ENCODE results near the gene LAMA2.

The LAMA2 gene

DNA sequence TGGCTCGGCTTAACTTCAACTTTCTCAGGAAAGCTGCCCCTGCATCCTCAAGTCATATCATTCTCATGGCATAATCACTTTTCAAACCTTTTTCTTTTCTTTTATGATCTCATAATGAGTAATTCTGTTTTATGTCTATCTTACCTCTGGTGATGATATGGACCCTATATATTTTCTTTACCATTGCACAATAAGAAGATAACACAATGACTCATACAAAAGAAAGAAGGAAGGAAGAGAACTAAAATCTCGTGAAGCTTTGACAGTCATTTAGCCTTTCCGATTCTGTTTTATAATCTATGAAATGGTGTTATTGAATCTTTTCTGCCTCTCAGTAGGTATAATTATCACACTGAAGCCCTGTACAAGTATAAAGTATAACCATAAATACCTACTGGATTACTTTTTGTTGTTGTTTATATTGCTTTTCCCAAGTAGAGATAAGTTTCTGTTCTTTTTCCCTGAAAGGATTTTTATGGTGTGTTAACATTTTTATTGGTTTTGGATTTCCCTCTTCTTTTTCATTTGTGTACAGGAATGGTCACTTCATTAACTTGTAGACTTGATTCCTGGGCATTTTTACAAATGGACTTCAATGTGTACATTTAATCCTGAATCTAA is 300.9 kb downstream of the LAMA2 start:
- no peak for DNase-seq (ENCODE audit: low spot score)

- no peak for DNase-seq (ENCODE audit: low spot score)
These were observed 301.4 kb downstream of the LAMA2 start for GRCh38 chr6:129184324-129184723.

DNA sequence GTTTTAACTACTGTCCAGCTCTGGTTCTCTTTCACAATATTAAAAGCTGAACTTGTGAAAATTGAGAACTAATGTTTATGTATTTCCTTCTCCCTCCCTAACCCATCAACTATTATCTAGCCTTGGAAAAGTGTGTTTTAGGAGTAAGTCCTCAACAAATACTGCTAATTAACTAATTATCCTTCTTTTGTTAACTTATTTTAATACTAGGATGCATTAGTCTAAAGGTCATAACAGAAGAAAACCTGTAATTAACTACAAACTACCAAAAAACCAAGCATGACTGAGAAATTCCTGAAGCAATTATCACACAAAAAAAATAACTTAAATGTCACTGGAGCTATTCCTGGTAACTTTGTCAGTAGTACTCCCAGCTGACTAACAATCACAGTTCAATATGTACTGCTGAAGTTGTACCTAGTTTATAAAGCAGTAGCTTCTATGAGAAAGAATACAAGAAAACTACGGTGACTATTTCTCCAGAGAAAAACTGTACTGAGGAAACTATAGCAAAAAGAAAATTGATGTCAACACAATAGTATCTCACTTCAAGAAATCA is 301.9 kb downstream of the LAMA2 start:
- DNase-seq (ENCODE audit: low spot score): no peak

- DNase-seq (ENCODE audit: low spot score): no peak
These were observed 304.1 kb downstream of the LAMA2 start for GRCh38 chr6:129186988-129187387.

GRCh38 chr6:129188306-129188705 is 305.4 kb downstream of the LAMA2 start:
- DNase-seq (ENCODE audit: low spot score): no peak

DNA sequence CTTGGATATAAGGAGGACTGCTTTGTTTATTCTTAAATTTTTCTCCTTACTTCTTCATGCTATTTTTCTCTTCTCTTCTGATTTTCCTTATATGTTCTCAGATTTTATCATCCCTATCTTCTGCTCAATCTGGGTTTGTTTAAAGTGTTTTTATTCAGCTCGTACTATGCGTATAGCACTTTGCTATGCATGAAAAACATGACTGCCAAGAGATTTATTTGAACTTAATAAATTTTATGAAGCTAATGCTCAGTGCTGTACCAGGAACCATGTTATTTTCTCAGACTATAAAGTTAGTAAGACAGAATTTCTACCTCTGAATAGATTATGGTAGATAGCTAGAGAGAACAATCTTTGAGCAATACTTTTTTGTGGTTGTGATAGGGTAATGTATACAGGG is 305.9 kb downstream of the LAMA2 start:
- DNase-seq (ENCODE audit: low spot score): no peak

GRCh38 chr6:129189266-129189665 is 306.3 kb downstream of the LAMA2 start:
- DNase-seq (ENCODE audit: low spot score): no peak

GRCh38 chr6:129191235-129191634 is 308.3 kb downstream of the LAMA2 start:
- no peak for DNase-seq (ENCODE audit: low spot score)

DNA sequence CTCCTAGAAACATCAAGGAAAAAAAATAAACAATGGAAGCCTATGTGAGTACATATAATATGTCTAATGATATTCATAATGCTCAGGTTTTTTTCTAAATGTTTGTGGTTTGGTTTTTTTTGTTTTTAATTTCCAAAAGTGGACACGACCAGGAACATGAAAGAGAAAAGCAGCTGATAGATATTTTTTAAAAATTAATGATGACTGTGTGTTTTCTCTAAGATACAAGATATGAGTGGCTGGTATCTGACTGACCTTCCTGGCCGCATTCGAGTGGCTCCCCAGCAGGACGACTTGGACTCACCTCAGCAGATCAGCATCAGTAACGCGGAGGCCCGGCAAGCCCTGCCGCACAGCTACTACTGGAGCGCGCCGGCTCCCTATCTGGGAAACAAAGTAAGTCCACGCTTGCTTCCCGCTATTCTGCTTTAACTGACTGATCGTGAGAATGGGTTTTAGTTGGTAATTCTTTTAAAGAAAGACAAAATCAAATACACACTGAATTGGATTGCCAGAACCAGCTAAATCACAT is 309.6 kb downstream of the LAMA2 start:
- DNase-seq (ENCODE audit: low spot score): no peak

DNA sequence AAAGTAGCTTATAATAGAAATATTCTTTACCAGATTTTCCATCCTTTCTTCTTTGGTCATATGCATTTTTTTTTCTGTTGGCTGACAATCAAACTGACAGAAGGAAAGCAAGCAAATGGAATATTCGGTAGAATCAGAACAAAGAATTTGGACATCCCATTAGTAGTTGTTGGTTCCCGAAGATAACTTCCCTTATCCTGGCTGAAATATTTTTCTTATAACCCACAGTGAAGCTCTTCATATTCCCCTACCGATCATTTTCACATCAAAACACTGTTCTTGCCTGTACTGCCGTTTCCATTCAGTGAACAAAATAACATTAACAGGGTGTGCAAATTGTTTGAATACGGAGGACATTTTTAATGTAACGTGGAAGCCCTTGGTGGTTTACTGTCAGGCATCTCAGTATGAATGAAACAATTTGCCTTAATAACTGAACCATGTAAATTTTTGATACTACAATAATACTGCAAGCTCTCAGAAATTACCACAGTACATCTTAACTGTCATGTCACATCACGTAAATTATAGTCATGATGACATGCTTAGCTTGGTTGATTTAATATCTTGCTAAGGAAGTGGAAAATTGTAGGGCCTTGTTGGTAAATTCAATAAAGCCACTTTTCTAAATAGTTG is 311.5 kb downstream of the LAMA2 start:
- DNase-seq (ENCODE audit: low spot score): no peak

DNA sequence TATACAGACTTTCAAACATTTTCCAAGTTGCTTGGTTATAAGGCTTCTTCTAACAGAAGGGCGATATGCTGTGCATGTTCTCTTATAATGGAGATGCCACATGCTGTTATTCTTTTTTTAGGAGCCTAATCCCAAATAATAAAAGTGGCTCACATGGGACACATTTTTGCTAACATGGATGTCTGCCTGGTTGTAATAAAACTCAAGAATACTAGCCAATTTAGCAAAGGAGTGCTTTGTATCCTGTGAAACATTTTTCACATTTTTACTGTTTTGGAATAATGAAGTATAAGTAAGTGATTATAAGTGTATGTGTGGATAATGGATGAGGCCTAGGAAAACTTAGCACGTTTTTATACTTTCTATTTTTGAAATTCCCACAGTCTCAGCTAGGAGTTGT is 312.2 kb downstream of the LAMA2 start:
- no peak for DNase-seq (ENCODE audit: low spot score)

- no peak for DNase-seq (ENCODE audit: low spot score)
These were observed 312.7 kb downstream of the LAMA2 start for GRCh38 chr6:129195643-129196042.

DNA sequence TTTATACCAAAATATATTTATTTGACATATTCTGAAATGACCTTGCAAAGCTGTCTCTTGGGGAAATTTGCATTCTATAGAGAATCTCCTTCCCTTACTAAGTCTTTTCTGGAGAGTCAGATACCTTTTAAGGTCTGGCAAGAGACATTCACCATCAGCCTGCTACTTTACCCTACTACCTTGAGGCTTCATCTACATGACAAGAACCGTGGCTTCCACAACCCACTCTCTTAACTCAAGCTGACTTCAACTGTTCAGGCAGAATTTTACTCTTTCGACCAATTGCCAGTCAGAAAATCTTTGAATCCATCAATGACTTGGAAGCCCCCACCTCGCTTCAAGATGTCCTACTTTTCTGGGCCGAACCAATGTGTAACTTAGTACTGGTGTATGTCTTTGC is 314.2 kb downstream of the LAMA2 start:
- no peak for DNase-seq (ENCODE audit: low spot score)

GRCh38 chr6:129200151-129200550 is 317.2 kb downstream of the LAMA2 start:
- DNase-seq (ENCODE audit: low spot score): no peak

DNA sequence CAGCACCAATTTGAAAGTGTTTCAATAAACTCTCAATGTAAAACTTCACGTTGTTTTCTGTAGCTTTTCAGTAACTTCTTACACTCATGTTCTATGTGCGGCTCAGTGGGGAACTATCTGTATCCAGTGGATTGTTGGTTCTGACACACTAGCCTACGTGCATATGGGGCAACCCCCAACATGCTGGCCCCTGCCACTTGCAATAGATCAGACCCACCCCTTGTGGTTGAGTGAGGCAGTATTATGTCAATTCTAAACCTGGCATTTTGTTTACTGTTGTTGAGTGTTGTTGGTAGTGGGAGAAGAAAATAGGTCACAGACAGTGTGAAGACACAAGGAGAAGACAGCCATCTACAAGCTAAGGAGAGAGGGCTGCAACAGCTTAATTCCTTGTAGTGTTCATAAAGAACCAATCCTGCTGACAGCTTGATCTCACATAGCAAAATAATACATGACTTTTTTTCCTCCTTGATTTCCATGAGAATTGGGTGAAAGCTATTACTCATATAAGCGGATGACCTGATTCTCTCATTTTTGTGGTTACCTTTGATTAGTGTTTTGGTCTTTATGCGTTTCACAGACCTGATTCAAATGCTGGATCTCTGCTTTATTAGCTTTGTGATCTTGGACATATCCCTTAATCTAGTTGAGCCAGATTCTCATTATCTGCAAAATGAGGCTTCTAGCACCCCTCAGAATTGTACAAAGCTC is 320.4 kb downstream of the LAMA2 start:
- no peak for DNase-seq (ENCODE audit: low spot score)

- DNase-seq (ENCODE audit: low spot score): no peak
These were observed 323.9 kb downstream of the LAMA2 start for GRCh38 chr6:129206821-129207220.

GRCh38 chr6:129207832-129208231 is 324.9 kb downstream of the LAMA2 start:
- no peak for DNase-seq (ENCODE audit: low spot score)

- DNase-seq (ENCODE audit: low spot score): no peak
These were observed 325.6 kb downstream of the LAMA2 start for GRCh38 chr6:129208415-129209034.

- DNase-seq (ENCODE audit: low spot score): no peak
These were observed 326.4 kb downstream of the LAMA2 start for GRCh38 chr6:129209355-129209754.

DNA sequence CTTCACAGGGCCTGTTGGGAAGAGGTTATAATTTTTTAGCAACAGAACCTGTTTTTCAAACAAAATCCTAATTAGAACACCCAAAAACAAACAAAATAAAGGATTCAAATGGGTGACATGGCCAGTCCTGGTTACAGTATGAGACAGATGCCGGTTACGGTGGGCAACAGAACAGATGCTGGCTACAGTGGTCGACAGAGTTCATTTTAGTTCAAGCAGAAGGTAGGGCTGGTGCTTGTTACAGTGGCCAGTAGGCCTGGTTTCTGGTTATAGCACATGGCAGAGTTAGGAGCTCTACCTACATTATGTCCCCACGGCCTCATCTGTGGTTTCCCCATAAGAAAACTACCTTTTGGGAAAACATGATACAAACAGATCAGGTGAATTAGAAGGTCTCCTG is 327.7 kb downstream of the LAMA2 start:
- DNase-seq (ENCODE audit: low spot score): no peak

DNA sequence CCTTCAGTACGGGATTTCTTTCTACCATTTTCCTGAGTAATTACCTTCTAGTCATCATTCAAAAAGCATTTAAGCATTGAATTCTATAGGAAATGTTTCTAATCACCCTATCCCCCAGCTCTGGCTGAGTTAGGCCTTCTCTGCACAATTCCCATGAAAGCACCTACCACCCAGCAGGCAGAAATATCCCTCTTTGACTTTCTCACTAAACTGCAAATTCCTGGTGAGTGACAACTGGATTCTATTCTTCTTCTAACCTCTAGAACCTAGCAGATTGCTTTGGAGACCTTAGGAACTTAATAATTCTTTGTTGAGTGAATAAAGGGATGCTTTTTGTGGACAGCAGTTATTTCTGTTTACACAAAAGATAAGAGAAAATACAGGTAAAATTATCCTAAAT is 328.7 kb downstream of the LAMA2 start:
- no peak for DNase-seq (ENCODE audit: low spot score)

DNA sequence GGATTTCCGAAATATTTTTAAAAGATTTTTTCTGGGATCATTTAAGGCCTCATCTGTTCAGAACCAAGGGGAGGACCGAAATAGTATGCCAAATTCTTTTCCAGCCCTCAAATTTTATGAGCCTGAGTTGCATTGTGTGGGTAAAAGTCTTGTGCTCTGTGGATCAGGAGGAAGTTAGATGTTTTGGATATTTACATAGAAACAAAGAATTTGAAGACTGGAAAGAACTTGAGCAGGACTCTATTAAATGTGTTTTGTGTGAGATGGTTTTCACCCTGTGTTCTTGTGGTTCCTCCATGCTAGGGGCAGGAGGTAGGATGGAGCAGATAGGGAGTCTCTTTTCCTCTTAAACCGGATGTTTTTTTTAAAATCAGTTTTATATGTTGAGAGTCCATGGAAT is 329.1 kb downstream of the LAMA2 start:
- DNase-seq (ENCODE audit: low spot score): no peak

- no peak for DNase-seq (ENCODE audit: low spot score)
These were observed 332.3 kb downstream of the LAMA2 start for GRCh38 chr6:129215246-129215645.

Measured in CD4-positive, alpha-beta T cell treated with Interleukin-6 at 100 ng/mL for 8 hours (primary cell).